Head of caudate nucleus (tissue), 42 donors: Measurements from ENCODE around the gene SLC23A3.
A peak's percentile ranks its signal among the peaks of the same experiment; 100 is the strongest.

ENCODE experiments used
- DNase-seq, 42 donors: peaks; one replicate each; pipeline versions ENCODE4 v3.0.0 to v3.0.0-alpha.2; 2020 to 2021; ENCODE audit warnings: mixed read lengths in 7 of 42
- intact Hi-C: fragments of 100-400 bp; cut with DNase I; formaldehyde crosslinking; loops from one replicate; pipeline ENCODE4 v1.15.0; 2022

SLC23A3 gene, protein sequence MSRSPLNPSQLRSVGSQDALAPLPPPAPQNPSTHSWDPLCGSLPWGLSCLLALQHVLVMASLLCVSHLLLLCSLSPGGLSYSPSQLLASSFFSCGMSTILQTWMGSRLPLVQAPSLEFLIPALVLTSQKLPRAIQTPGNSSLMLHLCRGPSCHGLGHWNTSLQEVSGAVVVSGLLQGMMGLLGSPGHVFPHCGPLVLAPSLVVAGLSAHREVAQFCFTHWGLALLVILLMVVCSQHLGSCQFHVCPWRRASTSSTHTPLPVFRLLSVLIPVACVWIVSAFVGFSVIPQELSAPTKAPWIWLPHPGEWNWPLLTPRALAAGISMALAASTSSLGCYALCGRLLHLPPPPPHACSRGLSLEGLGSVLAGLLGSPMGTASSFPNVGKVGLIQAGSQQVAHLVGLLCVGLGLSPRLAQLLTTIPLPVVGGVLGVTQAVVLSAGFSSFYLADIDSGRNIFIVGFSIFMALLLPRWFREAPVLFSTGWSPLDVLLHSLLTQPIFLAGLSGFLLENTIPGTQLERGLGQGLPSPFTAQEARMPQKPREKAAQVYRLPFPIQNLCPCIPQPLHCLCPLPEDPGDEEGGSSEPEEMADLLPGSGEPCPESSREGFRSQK

DNA sequence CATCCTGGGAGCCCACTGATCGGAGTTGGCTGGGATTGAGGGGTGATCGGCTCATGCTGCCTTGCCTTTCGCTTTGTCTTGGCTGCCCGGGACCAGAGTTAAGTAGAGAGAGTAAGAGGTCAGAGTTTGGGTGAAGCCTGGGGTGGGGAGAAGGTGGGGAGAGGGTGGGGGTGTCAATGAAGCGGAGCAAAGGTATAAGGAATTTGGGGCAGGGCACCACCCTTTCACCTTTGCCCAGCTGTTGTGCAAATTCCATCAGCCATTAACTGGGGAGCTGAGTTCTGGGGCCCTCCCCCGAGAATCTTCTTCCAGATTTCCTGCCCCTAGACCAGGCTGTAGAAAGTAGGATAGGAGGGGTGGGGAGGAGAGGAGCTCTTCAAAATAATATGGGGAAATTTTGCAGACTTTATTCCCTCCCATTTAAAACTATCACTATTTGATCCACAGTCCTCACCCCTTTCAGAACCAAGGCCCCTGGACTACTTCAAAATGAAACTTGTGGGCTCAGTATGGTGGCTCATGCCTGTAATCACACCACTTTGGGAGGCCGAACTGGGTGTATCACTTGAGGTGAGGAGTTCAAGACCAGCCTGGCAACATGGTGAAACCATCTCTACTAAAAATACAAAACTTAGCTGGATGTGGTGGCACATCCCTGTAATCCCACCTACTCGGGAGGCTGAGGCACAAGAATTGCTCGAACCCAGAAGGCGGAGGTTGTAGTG is at the start of gene SLC23A3:
SLC23A3 (minus strand) TSS at position 100 of the 725 bp plus-strand sequence; CDS start at position 55, 45 bp downstream.
- peak in 2 of 42 donors; percentile 1 to 30 for DNase-seq
- intact Hi-C loops = loop anchor here (10.0 kb wide), 2 partner anchors 215 to 765 kb away; partner anchors contain the start of gene DNPEP

DNA sequence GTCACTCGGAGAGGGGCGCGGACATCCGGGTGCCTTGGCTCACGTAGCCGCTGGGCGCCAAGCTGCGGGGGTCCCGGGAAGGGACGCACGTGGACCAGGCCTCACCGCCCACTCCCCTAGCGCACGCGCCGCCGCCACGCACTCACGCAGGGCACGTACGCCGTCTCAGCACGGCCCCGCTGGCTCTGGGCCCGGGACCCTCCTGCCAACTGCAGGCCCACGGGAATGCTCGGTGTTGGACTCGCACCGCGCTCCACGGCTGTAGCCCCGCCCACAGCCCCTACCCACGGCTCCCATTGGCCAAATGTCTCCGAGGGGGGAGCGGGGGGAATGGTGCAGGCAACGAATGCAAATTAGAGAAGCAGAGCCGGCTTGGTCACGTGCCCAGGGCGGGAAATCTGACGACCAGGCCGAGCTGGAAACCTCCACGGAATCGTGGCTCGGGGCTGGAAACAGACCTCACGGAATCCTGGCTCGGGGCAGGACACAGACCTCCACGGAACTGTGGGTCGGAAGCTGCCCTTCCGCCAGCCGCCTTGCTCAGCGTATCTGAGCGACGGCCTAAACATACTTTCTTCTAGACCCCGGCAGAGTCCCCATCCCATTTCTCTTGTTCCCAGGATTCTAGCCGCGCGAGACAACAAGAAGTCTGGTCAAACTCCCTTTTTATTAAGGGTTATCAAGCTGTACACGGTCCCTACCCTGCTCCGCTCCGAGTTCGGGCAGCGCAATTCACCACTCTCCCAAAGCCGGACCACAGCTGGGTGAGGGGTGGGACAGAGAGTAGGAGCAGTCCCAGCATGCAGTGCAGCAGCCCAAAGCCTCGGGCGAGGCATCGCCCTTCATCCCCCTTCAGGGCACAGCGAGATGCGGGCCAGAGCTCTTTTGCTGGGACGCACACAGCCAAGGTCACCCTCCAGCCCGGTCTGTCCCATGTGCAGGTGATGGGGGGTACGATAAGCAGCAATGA is 49.2 kb upstream of the SLC23A3 start, which contains the start of gene ABCB6:
ABCB6 (minus strand) TSS at position 227 of the 970 bp plus-strand sequence. CDS start 285 bp downstream, outside the sequence.
- peak; percentile 96 to 100 (median 98) for DNase-seq
- intact Hi-C loops = no loop called here

DNA sequence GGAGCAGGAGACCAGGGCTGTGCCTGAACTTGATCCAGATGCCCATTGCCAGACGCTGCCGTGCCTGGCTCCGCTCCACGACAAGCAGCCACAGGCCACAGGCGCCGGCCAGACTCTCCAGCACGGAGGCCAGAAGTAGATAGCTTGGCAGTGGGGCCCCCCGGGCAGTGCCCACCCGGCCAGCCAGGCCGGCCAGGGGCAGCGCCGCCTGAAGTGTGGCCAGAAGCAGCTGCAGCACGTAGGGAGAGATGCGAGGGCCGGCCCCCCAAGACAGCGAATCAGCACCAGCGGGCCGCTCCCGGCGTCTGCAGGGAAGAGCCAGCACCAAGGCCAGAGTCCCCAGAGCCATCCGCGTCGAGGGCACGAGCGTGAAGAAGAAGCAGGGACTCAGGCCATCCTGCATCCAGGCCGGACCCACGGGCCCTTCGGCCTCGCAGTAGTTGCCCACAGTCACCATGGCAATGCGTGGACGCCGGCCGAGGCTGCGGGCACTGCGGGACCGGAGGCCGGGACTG is 48.4 kb upstream of the SLC23A3 start:
- peak in 35 of 42 donors; percentile 18 to 79 (median 60) for DNase-seq
- intact Hi-C loops = no loop called here

DNA sequence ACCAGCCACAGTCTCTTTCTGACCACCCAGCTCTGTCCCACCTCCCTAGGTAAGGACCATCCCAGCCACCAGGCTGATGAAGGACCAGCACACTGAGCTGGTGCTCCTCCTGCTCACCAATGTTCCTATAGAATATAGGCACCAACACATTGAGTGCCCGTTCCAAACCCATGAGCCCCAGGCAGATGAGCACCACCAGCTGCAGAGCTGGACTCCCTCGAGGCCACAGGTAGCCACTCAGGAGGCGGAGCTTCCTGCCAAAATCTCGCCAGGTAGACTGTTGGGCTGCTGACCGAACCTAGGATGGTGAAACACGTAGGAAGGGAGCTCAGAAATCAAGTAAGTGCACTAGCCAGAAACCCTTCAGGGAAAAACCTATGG is 46.7 kb upstream of the SLC23A3 start:
- no peak for DNase-seq
- intact Hi-C loops = no loop called here

DNA sequence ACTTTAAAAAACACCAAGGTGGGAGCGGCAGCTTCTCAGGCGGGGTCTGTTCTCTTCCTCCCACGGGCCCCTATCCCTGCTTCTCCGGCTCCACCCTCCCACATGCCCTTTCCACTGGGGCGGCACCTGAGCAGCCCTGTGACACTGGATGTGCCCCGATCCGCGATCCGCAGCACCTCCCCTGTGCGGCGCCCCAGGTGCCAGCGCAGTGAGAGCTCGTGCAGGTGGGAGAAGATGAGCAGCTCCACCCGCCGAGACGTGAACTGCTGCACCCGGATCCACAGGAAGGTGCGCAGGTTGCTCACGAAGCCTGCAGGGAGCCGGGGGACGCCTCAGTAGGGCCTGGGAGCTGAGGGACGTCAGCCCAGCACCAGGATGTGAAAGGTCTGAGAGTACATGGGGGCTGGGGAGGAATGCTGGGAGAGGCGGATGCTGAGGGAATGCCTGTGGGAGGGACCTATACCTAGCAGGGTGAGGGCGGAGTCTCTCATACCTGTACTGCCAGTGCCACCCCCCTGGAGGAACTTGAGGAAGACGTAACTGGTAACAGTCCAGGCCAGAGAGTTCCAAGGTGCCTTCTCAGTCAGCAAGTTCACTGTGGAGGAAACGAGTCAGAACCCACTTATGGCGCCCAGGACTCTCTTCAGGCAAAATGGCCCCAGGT is 46.2 kb upstream of the SLC23A3 start:
- peak in 37 of 42 donors; percentile 10 to 75 (median 48) for DNase-seq
- intact Hi-C loops = no loop called here

DNA sequence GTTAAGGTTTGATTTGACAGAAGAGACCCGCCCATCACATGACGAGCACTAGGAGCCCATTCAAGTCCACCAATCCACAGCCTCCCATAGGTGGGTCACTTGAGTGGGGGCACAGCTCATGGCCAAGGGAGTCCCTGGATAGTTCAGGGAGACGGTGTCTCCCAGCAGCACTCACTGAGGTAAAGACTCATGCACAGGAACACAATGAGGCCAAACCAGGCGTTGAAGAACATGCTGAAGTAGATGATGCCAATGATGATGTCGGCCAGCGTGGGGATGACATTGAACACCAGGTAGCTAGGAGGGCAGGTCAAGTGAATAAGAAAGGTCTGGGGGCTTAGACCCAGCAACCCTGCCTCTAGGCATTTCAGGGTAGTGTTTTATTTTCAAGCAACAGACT is 45.0 kb upstream of the SLC23A3 start:
- intact Hi-C loops = no loop called here
- DNase-seq = no peak

DNA sequence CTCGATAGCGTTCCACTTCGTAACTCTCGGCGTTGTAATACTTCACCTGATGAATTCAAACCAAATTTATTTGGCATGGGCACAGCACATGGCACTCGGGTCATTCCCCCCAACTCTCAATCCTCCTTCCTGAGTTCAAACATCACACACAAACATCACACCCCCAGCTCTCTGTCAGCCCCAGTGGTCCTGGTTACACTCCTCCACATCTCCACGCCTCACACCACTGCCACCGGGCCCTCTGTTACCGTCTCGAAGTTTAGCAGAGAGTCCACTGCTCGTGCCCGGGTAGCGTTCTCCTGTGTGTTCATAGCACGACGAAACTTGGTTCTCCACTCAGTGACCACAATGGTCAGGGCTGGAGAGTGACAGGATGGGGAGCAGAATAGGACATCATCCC is 44.3 kb upstream of the SLC23A3 start:
- intact Hi-C loops = no loop called here
- no peak for DNase-seq

DNA sequence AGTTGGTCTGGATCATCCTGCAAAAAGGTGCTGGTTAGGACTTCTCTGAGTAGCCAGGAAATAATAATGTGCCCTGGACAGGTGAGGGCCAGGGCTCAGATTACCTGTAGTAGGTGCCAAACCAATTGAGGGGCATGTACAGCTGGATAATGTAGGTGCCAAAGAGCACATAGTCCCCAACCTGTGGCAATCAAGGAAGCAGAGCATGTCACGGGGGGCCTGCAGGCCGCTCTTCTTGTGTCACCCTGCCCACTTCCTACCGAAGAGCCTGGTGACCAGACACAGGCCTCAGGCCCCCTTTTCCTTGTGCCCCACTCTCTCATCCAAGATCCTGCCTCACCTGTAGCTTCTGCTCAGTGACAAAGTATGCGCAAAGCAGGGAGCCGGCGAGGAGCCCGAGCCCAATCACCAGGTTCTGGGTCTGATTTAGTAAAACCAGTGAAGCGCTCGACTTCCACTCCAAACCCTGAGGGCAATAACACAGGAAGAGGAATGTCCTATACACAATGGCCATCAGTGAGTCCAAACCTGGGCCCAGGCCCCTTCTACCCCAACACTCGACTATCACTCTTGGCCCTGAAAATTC is 43.8 kb upstream of the SLC23A3 start:
- DNase-seq = no peak
- intact Hi-C loops = no loop called here

DNA sequence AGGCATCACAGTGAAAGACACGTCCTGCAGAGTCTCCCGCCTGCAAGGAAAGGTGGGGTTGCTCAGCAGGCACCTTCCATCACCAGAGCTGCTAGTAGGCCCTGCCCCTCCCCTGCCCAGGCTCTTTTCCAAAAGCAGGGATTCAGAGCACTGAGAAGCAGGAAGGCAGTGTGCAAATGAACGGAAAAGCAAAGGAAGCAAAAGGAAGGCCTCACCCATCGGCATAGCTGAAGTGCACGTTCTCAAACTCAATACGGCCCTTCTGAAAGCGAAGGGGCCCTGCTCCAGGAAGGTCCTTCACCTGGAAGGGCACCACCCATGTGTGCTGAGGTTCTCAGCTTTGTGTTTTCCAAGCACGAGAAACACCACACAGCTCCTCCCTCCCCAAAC is 43.2 kb upstream of the SLC23A3 start:
- DNase-seq = no peak
- intact Hi-C loops = no loop called here

DNA sequence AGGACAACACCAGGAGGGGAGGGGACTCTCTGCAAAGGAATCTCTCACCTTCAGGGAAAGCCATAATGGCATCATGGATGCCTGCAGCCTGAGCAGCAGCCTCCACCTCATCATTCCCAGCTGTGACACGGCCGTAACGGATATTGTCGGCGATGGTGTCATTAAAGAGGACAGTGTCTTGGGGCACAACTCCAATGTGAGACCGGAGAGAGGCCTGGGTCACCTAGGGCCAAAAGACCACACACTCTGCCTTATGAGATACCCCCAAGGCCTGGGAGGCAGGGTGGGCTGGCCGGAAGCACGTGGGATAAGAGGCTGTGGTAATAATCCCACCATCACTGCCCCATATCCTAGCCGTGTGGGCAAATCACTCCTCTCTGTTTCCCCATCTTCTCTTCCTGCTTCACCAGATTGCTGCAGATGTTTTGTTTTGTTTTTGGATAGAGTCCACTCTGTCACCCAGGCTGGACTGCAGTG is 41.1 kb upstream of the SLC23A3 start:
- peak in 2 of 42 donors; percentile 10 to 17 for DNase-seq
- intact Hi-C loops = no loop called here

DNA sequence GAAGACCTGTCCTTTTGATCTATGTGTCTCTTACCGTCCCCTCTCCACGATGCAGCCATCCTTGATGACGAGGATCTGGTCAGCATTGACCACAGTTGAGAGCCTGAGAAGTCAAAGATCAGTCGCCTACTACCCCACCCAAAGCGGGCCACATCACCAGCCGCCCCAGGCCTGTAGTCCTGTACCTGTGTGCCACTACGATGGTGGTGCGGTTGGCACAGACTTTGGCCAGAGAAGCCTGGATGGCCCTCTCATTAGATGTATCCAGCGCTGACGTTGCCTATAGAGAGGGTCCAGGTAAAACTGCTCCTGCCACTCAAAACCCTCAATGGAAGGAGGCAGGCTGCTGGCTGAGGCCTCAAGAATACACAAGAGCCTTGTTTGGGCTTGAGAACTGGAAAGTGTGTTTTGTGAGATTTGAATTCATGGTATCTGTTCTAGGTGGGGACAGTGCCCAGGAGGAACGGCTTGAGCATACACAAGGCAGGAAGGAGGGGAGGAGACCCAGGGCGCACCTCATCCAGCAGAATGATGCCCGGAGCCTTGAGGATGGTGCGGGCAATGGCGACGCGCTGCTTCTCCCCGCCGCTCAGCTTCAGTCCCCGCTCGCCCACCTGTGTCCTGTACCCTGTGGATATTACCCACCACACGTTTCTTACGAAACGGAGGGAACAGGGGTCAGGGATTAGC is 40.5 kb upstream of the SLC23A3 start:
- DNase-seq = peak in 2 of 42 donors; percentile 15 to 29
- intact Hi-C loops = no loop called here

DNA sequence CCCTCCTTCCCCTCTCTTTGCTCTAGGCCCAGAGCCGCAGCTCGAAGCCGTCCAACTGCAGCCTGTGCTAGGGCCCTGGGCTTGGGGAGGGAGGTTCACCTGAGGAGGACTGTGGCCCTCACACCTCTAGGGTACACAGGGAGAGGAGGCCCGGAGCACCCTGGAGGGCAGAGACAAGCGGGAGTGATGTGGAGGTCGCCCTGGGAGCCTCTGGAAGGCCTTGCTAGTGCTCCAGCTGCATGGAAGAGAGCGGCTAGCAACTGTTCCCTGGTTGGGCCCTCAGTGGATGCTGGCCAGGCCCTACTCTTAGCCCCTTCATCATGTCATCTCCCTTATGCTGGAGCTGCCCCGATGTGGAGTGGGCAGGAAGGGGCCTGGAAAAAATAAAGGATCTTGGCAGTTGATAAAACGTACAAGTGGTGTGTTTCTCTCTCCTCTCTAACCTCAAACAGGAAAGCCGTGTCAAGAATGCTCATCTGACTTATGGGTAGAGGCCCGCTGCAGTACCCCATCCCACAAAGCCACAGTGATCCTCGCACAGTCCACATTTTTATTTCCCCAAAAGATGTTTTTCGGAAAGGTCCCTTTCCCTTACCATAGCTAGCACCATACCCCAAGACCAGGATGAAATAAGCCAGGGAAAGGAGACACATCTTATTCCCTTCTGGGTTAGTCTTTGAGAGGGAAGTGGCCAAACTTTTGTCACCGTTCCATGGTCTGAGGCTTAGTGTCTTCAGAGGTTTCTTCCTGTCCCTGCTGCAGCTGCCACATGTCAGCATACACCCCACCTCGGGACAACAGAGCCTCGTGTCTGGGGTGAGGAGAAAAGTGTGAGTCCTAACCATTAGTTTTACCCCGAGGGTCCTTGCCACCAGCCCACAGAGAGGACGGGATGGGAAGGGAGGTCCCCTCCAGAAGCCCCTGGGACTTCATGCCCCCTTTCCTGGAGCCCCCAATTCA is 39.7 kb upstream of the SLC23A3 start:
- peak in 2 of 42 donors; percentile 7 to 32 for DNase-seq
- intact Hi-C loops = loop anchor here (5.0 kb wide), 1 partner anchor 47 kb away; the partner anchor contains the start of gene NHEJ1

DNA sequence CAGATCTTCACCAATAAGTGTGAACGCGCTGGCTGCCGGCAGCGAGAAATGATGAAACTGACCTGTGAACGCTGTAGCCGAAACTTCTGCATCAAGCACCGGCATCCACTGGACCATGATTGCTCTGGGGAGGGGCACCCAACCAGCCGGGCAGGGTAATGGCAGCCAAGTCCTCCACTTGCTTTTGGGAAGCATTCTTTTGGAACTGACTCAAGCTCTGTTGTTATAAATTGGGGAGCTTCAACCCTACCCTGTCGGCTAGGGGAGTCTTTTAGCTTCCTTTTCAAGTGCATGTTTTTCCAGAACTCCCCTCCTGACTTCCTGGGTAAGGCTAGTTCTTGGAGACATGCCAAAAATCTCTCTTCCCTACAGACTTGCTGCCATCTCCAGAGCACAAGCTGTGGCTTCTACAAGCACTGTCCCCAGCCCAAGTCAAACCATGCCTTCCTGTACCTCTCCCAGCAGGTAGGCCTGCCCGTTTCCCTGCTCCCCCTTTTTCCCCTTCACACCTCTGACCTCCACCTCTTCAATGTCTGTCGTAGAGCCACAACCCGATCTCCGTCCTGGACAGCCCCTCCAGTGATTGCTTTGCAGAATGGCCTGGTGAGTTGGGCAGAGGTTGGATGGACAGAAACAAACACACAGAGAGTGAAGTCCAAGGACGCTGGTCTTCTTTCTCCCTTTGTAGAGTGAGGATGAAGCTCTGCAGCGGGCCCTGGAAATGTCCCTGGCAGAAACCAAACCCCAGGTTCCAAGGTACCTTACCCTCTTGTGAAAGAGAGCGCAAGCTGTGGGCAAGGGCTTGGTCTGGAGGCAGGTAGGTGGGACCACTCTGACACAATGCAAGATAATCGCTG is 38.3 kb upstream of the SLC23A3 start:
- intact Hi-C loops = loop anchor here (2.0 to 5.0 kb wide), 3 partner anchors 31 to 71 kb away; partner anchors contain the start of genes CNPPD1, DNAJB2 and NHEJ1
- DNase-seq = peak in 2 of 42 donors; percentile 20 to 33

DNA sequence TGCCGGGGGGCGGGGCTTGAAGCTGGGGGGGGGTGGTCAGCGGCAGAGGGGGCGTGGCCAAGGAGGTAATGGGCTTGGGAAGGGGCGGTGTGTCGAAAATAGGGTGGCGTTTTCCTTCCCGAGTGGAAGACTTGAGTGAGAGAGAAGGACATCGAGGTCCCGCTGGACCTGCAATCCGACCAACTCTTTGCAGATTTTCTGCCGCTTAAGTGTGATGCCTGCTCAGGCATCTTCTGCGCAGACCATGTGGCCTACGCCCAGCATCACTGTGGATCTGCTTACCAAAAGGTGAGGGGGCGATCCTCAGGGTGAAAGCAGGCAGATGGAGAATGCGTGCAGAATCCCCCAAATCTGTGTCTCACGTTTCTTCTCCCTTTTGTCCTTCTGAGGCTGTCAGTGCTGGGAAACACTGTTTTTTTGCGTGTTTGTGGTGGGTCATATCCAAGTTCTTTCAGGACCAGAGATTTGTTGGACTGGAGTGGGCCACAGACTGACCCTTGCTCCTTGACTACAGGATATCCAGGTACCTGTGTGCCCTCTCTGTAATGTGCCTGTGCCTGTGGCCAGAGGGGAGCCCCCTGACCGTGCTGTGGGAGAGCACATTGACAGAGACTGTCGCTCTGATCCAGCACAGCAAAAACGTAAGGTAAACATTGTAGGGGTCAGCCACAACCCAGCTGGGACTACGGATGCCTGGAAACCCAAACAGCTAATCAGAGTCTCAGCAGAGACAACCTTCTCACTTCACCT is 37.5 kb upstream of the SLC23A3 start:
- intact Hi-C loops = loop anchor here (2.0 to 5.0 kb wide), 3 partner anchors 31 to 71 kb away; partner anchors contain the start of genes CNPPD1, DNAJB2 and NHEJ1
- peak in 2 of 42 donors; percentile 37 to 51 for DNase-seq
